GM19025 (cell line): Measurements from ENCODE around the gene LAMC3.
"Not testable (repeated sequence)": the region's sequence is repeated elsewhere in the genome, so short reads cannot be mapped to it uniquely, and the experiment has no call there.

Experiments
- ATAC-seq: cut with Tn5 transposase; IDR thresholded peaks from one replicate; pipeline ENCODE4 v1.9.1; 2021; ENCODE audit warnings: mild to moderate bottlenecking, low read depth, moderate library complexity; ENCODE audit not compliant: unreplicated experiment

The LAMC3 gene

GRCh38 chr9:130990306-130990977 is 18.5 kb upstream of the LAMC3 start:
- ATAC-seq: no peak

DNA sequence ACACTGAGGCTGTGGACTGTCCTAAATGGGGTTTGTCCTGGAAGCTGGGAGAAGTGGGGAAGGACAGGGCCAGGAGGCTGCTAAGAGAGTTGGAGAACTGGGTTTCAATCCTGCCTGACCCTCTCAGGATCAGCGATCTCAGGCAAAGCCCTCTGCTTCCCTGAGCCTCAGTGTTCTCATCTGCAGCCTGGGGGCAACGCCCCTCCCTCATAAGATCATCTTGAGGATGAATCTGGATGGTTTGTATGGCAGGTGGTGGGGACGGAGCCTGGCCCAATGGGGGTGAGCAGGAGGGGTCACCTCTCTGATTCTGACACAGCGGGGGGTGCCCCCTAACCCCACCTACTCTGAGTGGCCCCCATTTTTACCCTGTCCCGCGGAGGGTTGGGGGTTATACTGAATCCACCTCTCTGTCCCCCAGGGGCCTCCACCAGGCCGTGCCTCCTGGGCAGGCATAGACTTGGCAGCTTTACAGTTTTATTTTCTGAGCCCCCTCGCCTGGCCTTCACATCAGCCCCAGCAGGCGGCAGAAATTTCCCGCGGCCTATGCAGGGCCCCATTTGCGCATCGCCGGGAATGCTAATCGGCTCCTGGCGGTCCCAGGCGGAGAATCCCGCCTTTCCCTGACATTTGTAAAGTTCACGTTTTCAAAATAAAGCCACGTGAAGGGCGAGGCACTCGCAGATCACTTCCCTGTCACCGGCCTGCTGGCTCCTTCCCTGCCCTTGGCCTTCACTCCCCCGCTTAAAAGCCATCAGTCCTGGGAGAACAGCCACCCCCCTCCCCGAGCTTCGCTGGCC is 17.8 kb upstream of the LAMC3 start:
- no peak for ATAC-seq

GRCh38 chr9:130991778-130992681 is 16.9 kb upstream of the LAMC3 start:
- ATAC-seq: no peak

DNA sequence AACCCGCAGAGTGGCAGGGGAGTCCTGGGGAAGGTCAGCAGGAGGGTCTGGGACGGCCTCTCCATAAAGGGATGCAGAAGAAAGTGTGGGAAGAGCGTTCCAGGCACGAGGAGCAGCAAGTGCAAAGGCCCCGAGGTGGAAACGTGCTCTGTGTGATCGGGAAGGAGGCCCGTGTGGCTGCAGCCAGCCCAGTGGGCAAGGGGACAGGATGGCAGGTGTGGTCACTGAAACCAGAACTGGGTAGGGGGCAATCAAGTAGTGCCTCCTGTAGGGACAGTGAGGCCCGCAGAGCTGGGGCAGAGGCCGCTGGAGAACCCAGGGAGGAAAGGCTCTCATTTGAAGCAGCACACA is 16.3 kb upstream of the LAMC3 start:
- no peak for ATAC-seq

- no peak for ATAC-seq
Measured at GRCh38 chr9:130993303-130994030, 15.5 kb upstream of the LAMC3 start.

- ATAC-seq: no peak
Measured at GRCh38 chr9:130994135-130995085, 14.6 kb upstream of the LAMC3 start.

- ATAC-seq: no peak
Measured at GRCh38 chr9:130995086-130996011, 13.6 kb upstream of the LAMC3 start.

DNA sequence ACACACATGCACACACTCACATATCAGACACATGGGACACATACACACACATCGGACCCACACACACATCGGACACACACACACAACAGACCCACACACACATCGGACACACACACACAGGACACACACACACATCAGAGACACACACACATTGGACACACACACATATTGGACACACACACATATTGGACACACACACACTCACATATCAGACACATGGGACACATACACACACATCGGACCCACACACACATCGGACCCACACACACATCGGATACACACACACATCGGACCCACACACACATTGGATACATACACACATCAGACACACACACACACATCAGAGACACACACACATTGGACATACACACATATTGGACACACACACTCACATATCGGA is 12.8 kb upstream of the LAMC3 start:
- no peak for ATAC-seq

DNA sequence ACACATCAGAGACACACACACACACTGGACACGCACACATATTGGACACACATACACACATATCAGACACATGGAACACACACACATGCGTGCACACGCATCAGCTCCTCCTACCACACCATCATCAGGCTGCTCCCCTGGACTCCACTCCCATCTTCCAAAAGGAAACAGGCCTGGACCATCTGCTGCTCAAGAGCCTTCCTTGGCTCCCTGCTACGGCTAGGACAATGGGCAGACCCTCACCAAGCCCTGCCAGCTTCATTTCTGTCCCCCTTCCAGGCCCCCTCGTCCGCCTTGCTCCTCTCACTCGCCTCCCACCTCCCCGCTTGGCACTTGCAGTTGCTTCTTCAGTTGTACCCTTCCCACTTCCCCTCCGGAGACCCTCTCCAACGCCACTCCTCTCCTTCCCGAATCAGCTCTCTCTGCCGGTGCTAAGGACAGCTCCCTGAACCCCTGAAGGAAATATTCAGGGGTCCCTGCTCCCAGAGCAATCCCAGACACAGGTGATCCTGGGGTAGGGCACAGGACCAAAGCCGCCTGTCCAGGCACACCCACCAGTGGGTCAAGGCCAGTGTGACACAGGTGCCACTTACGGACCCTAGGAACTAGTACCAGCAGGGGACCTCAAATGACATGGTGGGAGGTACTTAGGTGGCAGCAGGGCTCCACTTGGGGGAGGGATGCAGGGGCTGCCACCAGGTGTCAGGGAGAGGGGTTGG is 12.1 kb upstream of the LAMC3 start:
- no peak for ATAC-seq

DNA sequence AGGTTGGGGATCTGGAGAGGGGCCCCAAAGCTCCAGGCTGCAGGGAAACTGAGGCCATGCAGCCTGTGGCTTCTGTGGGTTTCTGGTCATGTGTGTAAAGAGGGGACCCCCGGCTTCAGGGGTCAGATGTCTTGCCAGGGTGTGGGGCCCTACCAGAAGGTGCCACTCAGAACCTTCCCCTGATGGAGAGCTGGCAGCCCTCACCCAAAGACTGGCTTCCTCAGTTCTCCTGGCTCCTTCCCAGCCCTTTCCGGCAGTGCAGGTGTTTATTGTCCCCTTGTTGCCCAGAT is 11.6 kb upstream of the LAMC3 start:
- ATAC-seq: no peak

DNA sequence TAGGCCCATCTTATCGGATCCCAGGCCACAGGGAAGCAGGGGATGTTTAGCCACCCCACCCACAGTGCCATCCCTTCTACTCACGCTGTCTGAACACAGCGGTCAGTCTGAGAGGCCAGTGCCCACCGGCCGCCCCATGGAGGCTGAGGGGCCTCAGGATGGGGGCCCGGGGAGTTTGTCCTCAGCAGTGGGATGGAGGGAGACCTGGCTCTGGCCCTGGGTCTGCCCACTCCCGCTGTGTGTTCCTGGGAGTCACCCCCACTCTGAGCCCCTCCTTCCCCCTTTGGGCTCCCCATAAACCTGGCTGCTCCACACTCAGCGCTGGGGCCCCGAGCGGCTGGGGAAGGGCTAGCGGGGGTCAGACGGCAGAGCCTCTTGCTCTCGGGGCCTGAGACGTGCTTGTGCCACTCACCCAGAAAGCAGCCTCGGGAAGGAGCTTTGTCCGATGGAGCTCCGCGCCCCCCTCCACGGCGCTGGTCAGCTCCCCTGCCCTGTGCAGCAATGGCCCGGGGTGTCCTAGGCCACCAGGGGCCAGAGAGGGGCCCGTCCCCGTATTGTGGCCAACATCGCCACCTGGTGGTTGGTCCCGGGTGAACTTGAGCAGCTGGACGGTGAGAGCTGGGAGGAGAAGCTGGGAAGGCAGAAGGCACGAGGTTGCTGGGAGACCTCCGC is 10.9 kb upstream of the LAMC3 start:
- no peak for ATAC-seq

DNA sequence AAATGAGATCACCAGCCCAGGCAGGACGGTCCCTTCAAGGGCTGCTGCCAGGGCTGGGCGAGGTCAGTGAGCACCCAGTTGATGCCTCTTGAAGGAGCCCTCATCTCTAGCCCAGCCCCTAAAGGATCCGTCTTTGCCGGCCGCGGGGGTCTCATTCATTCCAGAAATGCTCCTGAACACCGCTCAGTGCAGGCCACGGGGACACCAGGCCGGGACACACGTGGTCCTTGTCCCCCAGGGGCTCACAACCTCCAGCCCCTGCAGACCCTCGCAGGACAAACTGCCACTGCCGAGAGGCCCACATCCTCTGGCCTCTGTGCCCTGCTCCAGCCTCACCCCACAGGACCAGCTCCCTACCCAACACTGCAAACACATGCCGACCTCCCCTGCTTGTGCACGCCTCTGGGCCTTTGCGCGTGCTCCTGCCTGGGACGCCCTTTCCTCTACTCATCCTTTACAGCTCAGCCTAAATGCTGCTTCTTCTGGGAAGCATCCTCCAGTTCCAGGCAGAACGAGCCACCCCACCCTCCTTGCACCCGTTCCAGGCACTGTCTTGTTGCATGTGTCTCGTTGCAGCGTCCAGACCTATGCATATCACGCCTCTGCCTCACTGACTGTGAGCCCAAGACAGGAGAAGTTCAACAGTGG is 10.3 kb upstream of the LAMC3 start:
- no peak for ATAC-seq

DNA sequence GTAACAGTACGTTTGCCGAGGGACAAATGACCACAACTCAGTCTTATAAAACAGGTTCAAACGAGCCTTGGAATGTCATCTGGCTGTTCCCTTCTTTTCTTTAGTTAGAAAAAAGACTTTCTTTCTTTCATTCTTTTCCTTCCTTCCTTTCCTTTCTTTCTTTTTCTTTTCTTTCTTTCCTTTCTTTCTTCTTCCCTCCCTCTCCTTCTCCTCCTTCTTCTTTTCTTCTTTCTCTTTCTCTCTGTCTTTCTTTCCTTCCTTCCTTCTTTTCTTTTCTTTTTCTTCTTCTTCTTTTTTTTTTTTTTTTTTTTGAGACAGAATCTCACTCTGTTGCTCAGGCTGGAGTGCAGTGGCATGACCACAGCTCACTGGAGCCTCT is 9.7 kb upstream of the LAMC3 start:
- ATAC-seq: no peak

- ATAC-seq: not testable (repeated sequence)
Measured at GRCh38 chr9:131000526-131000925, 8.4 kb upstream of the LAMC3 start.

DNA sequence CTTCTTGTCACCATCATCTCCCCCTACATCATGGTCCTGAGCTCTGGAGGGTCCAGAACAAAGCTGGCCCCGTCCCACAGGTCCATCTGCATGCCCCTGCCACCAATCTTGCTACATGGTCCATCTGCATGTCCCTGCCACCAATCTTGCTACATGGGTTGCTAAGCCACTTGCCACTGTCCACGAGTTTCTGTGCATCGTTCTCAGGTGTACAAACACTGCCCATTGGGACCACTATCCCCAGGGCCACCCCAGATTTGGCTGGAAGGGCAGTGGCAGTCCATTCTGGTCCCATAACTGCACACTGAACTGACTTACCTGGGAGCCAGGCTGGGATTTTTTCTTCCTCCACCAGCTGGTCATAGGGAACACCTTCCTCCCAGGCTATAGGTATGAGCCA is 8.0 kb upstream of the LAMC3 start:
- ATAC-seq: no peak

GRCh38 chr9:131001990-131002389 is 7.0 kb upstream of the LAMC3 start:
- ATAC-seq: no peak

- no peak for ATAC-seq
Measured at GRCh38 chr9:131006601-131007000, 2.4 kb upstream of the LAMC3 start.
